A549 (cell line): ENCODE measurements around the gene SUSD5. TPM values are rescaled to one million over a fixed set of nuclear protein-coding genes. Genes with fewer than 3 reads are reported as not detected.
A peak's percentile ranks its signal among the peaks of the same experiment; 100 is the strongest.

ENCODE experiments used
- ATAC-seq, 2 experiments: fragments of 200-7000 bp in 1 of 2; fragments of >200 bp in 1 of 2; cut with Nextera tagmentation in 1 of 2; cut with Tn5 transposase in 1 of 2; 3 replicates each; pipeline versions ENCODE4 v1.8.0 to v1.9.1; 2018 to 2020; ENCODE audit warnings: mild to moderate bottlenecking in 1 of 2, moderate library complexity in 1 of 2
- CTCF ChIA-PET: fragments of 300-600 bp; sonication (Branson Sonifier 250); formaldehyde crosslinking; extraction: SDS; loops from one replicate; lab custom pipeline; 2021; ENCODE audit warnings: antibody characterized with exemption, inconsistent platforms; lab: Yijun Ruan, JAX
- POLR2A ChIA-PET: fragments of 350-600 bp; formaldehyde crosslinking; extraction: SDS; loops from one replicate; lab custom pipeline; 2021; ENCODE audit warnings: antibody characterized with exemption, inconsistent platforms; lab: Yijun Ruan, JAX
- DNase-seq, 2 experiments: peaks; one replicate each; pipeline versions ENCODE4 v3.0.0 to v3.0.0-alpha.2; 2011 to 2016; ENCODE audit warnings: low read depth in 1 of 2, low spot score in 1 of 2
- FAIRE-seq: peaks from 2 replicates; lab custom pipeline; 2011; peaks lifted over from hg19 to GRCh38; lab: Jason Lieb, UNC
- H3K27ac ChIP-seq, 2 experiments: fragments of >200 bp; sonication (Bioruptor Twin); formaldehyde crosslinking; 3 replicates each; pipeline ENCODE4 v1.5.1; 2016 to 2017
- H3K4me1 ChIP-seq: fragments of >200 bp; sonication (Bioruptor Twin); formaldehyde crosslinking; 3 replicates; pipeline ENCODE4 v1.6.1; 2016
- H3K4me2 ChIP-seq: fragments of >200 bp; sonication (Bioruptor Twin); formaldehyde crosslinking; 3 replicates; pipeline ENCODE4 v1.6.1; 2016
- H3K4me3 ChIP-seq: fragments of >200 bp; sonication (Bioruptor Twin); formaldehyde crosslinking; 3 replicates; pipeline ENCODE4 v1.5.1; 2016
- H3K9me3 ChIP-seq: fragments of >200 bp; sonication (Bioruptor Twin); formaldehyde crosslinking; 3 replicates; pipeline ENCODE4 v1.6.1; 2016
- CEBPB ChIP-seq, 2 experiments: fragments of >200 bp in 1 of 2; sonication (Bioruptor Twin) in 1 of 2; formaldehyde crosslinking in 1 of 2; IDR thresholded peaks; 2 replicates each; pipeline ENCODE4 v1.6.1; 2012 to 2016
- CHD2 ChIP-seq: fragments of 150-350 bp; IDR thresholded peaks from 2 replicates; pipeline ENCODE4 v1.6.1; 2014; ENCODE audit warnings: low read length; ENCODE audit not compliant: partially characterized antibody
- FOSL2 ChIP-seq, 2 experiments: fragments of 450-650 bp in 1 of 2; fragments of >200 bp in 1 of 2; sonication (Bioruptor Twin) in 1 of 2; formaldehyde crosslinking; IDR thresholded peaks; 2 replicates each; pipeline versions ENCODE4 v1.5.0 to v1.6.1; 2016 to 2020; ENCODE audit warnings: mild to moderate bottlenecking in 1 of 2, moderate library complexity in 1 of 2
- GATA3 ChIP-seq: IDR thresholded peaks from 2 replicates; pipeline ENCODE4 v1.6.1; 2012; ENCODE audit warnings: borderline replicate concordance
- HOXB13 ChIP-seq: fragments of 250-450 bp; sonication (Bioruptor Pico); IDR thresholded peaks from 2 replicates; pipeline ENCODE4 v1.5.0; 2020; ENCODE audit warnings: low read depth, mild to moderate bottlenecking, moderate library complexity
- JUN ChIP-seq, 2 experiments: fragments of >200 bp; sonication (Bioruptor Twin); formaldehyde crosslinking; IDR thresholded peaks; 2 replicates in 1 of 2; 3 replicates in 1 of 2; pipeline ENCODE4 v1.6.1; 2016 to 2017
- MAFK ChIP-seq: fragments of 450-650 bp; IDR thresholded peaks from 2 replicates; pipeline ENCODE4 v1.6.1; 2014; ENCODE audit not compliant: partially characterized antibody
- MAZ ChIP-seq: fragments of 150-350 bp; IDR thresholded peaks from 2 replicates; pipeline ENCODE4 v1.6.1; 2014; ENCODE audit warnings: antibody characterized with exemption, low read depth, low read length, borderline replicate concordance
- MYC ChIP-seq: IDR thresholded peaks from 2 replicates; pipeline ENCODE4 v1.6.1; 2012; ENCODE audit warnings: mild to moderate bottlenecking, inconsistent platforms, low read length, improper control_type of control experiment, borderline replicate concordance
- NFE2L2 ChIP-seq: fragments of 150-350 bp; conservative IDR thresholded peaks from 2 replicates; pipeline ENCODE4 v1.6.1; 2014; ENCODE audit warnings: low read length
- POLR2A ChIP-seq: IDR thresholded peaks from 2 replicates; pipeline ENCODE4 v1.6.1; 2012; ENCODE audit warnings: mild to moderate bottlenecking, low read length
- RCOR1 ChIP-seq: fragments of 150-350 bp; IDR thresholded peaks from 2 replicates; pipeline ENCODE4 v1.6.1; 2014; ENCODE audit warnings: antibody characterized with exemption, low read length, low read depth
- SMC3 ChIP-seq: fragments of >200 bp; sonication (Bioruptor Twin); formaldehyde crosslinking; IDR thresholded peaks from 3 replicates; pipeline ENCODE4 v1.6.1; 2018; ENCODE audit warnings: inconsistent platforms
- ZFP36 ChIP-seq: fragments of 450-650 bp; IDR thresholded peaks from 2 replicates; pipeline ENCODE4 v1.6.1; 2014; ENCODE audit warnings: borderline replicate concordance; ENCODE audit not compliant: partially characterized antibody
- ZNF302 ChIP-seq: fragments of 250-450 bp; sonication (Bioruptor Pico); IDR thresholded peaks from 2 replicates; pipeline ENCODE4 v1.9.0; 2021; ENCODE audit warnings: inconsistent platforms, mild to moderate bottlenecking, moderate library complexity
- WGBS: methylation state at CpG from one replicate; pipeline ENCODE4 v1.1.6; 2017; ENCODE audit errors: missing lambda C conversion rate; 5-methylcytosine and 5-hydroxymethylcytosine counted together
- polyA plus RNA-seq, 4 experiments: library from polyadenylated mRNA; depleted of rRNA in 3 of 4; stranded (reverse); fragments of >200 nt; fragmentation: RNase III in 1 of 4; extraction: RNeasy Plus Mini Kit Qiagen cat#74134 plus additional on column Dnase treatment in 1 of 4; gene quantifications; 2 replicates in 3 of 4; 3 replicates in 1 of 4; pipeline ENCODE4 v1.2.3, GENCODE V29; 2011 to 2017
- TF ChIP-seq, protein P1 (sequence below): fragments of 250-450 bp; sonication (Bioruptor Pico); IDR thresholded peaks from 2 replicates; pipeline ENCODE4 v1.5.0; 2021; ENCODE audit warnings: mild to moderate bottlenecking, moderate library complexity, borderline replicate concordance
- TF ChIP-seq, protein P2 (sequence below): fragments of 200-600 bp; sonication (generic); IDR thresholded peaks from 2 replicates; pipeline ENCODE4 v1.6.1; 2016; ENCODE audit warnings: antibody characterized with exemption, mild to moderate bottlenecking, moderate library complexity
- TF ChIP-seq, protein P3 (sequence below): fragments of >200 bp; sonication (Bioruptor Twin); formaldehyde crosslinking; IDR thresholded peaks from 2 replicates; pipeline ENCODE4 v1.6.1; 2016
- TF ChIP-seq, protein P4 (sequence below): fragments of 150-350 bp; IDR thresholded peaks from 2 replicates; pipeline ENCODE4 v1.6.1; 2014; ENCODE audit warnings: low read depth, mild to moderate bottlenecking, low read length

SUSD5 gene
- polyA plus RNA-seq, 2 of the 4 experiments (the other 2 are of a cell fraction) = 0.63 to 1.7 TPM

DNA sequence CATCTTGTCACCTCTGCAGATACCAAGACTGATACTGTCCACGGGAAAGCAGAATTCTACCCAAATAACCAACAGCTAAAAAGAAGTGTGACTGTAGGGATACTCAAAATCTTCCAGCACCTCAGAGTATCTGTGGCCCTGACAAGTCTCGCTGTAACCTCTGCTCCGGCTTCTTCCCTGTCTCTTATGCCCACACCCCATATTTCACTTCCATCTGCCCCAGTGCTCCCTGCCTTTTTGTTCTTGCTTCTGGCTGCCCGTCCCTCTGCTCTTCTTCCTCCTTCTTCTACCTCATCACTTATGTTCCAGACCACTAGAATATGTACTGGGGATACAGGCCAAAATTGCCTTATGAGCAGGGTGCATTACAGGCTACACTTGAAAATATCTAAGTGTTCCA, 59.4 kb downstream of the SUSD5 start:
- no peak overlapping the region for H3K4me3 ChIP-seq
- 87% methylated on average over 4 of the region's 4 CpGs for WGBS
- DNase-seq (no peak), FAIRE-seq (no peak), ATAC-seq (no peak)
- CTCF ChIA-PET = no interaction called here
- TF ChIP-seq, protein P1, sequence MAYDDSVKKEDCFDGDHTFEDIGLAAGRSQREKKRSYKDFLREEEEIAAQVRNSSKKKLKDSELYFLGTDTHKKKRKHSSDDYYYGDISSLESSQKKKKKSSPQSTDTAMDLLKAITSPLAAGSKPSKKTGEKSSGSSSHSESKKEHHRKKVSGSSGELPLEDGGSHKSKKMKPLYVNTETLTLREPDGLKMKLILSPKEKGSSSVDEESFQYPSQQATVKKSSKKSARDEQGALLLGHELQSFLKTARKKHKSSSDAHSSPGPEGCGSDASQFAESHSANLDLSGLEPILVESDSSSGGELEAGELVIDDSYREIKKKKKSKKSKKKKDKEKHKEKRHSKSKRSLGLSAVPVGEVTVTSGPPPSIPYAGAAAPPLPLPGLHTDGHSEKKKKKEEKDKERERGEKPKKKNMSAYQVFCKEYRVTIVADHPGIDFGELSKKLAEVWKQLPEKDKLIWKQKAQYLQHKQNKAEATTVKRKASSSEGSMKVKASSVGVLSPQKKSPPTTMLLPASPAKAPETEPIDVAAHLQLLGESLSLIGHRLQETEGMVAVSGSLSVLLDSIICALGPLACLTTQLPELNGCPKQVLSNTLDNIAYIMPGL (CRISPR knock-in tag) = no peak
- no peak for TF ChIP-seq MAZ
- no peak for TF ChIP-seq RCOR1
- TF ChIP-seq FOSL2 (IDR thresholded peaks at IDR 0.05) = no peak
- TF ChIP-seq FOSL2 (CRISPR knock-in tag; IDR thresholded peaks at IDR 0.05) = no peak
- no peak for TF ChIP-seq NFE2L2
- TF ChIP-seq CEBPB (IDR thresholded peaks at IDR 0.05) = no peak
- TF ChIP-seq ZFP36 = no peak
- no peak for TF ChIP-seq GATA3
- no peaks in the 10 kb centered on the region for H3K4me1 ChIP-seq
- H3K9me3 ChIP-seq = no peaks in the 10 kb centered on the region
- H3K27ac ChIP-seq = no peak overlapping the region
- H3K4me2 ChIP-seq = no peak overlapping the region
- POLR2A ChIA-PET = no interaction called here

DNA sequence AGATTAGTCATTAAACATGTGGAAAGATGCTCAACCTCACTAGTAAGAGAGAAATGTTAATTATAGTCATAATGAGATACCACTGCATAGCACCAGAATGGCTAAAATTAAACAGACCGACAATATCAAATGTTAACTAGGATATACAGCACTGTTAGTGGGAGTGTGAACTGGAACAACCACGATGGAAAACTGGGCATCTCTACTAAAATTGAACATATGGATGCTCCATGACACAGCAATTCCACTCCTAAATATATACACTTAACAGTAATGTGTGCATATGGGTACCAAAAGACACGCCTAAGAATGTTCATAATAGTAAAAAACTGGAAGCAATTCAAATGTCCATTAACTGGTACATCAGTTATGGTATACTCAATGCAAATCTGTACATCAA, 63.3 kb downstream of the SUSD5 start:
- FAIRE-seq = no peak
- 62% methylated on average over 3 of the region's 3 CpGs for WGBS
- H3K4me3 ChIP-seq = no peak overlapping the region
- ChIA-PET CTCF (no interaction called here), POLR2A (no interaction called here)
- H3K9me3 ChIP-seq = no peaks in the 10 kb centered on the region
- DNase-seq = no peak
- no peaks in the 10 kb centered on the region for H3K4me1 ChIP-seq
- H3K27ac ChIP-seq = no peak overlapping the region
- no peak overlapping the region for H3K4me2 ChIP-seq
- no peak for ATAC-seq
- no peak for TF ChIP-seq CHD2
- no peak for TF ChIP-seq MYC
- TF ChIP-seq, protein P2, sequence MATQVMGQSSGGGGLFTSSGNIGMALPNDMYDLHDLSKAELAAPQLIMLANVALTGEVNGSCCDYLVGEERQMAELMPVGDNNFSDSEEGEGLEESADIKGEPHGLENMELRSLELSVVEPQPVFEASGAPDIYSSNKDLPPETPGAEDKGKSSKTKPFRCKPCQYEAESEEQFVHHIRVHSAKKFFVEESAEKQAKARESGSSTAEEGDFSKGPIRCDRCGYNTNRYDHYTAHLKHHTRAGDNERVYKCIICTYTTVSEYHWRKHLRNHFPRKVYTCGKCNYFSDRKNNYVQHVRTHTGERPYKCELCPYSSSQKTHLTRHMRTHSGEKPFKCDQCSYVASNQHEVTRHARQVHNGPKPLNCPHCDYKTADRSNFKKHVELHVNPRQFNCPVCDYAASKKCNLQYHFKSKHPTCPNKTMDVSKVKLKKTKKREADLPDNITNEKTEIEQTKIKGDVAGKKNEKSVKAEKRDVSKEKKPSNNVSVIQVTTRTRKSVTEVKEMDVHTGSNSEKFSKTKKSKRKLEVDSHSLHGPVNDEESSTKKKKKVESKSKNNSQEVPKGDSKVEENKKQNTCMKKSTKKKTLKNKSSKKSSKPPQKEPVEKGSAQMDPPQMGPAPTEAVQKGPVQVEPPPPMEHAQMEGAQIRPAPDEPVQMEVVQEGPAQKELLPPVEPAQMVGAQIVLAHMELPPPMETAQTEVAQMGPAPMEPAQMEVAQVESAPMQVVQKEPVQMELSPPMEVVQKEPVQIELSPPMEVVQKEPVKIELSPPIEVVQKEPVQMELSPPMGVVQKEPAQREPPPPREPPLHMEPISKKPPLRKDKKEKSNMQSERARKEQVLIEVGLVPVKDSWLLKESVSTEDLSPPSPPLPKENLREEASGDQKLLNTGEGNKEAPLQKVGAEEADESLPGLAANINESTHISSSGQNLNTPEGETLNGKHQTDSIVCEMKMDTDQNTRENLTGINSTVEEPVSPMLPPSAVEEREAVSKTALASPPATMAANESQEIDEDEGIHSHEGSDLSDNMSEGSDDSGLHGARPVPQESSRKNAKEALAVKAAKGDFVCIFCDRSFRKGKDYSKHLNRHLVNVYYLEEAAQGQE = no peak
- TF ChIP-seq MAFK = no peak
- TF ChIP-seq, protein P3, sequence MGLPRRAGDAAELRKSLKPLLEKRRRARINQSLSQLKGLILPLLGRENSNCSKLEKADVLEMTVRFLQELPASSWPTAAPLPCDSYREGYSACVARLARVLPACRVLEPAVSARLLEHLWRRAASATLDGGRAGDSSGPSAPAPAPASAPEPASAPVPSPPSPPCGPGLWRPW = no peak
- no peak for TF ChIP-seq GATA3
- TF ChIP-seq HOXB13 = no peak
- TF ChIP-seq, protein P4, sequence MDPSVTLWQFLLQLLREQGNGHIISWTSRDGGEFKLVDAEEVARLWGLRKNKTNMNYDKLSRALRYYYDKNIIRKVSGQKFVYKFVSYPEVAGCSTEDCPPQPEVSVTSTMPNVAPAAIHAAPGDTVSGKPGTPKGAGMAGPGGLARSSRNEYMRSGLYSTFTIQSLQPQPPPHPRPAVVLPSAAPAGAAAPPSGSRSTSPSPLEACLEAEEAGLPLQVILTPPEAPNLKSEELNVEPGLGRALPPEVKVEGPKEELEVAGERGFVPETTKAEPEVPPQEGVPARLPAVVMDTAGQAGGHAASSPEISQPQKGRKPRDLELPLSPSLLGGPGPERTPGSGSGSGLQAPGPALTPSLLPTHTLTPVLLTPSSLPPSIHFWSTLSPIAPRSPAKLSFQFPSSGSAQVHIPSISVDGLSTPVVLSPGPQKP = no peak
- no peak for TF ChIP-seq RCOR1

DNA sequence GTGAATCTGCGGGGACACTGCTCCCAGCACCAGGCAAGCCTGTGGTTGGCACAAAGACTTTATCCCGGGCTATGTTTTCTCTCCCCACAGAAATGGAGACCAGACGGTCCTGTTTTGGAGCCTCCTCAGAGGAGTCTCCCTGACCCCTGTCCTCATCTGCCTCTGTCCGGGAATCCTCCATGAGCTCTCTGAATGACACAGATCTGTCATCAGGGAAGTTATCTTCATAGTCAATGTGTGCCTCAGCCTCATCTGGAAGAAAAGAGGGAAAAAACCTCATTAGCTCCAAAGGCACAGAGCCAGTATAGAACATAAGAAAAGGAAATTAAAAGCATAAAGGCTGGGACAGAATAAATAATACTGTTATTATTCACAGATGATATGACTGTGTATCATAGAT, 64.8 kb downstream of the SUSD5 start:
- Histone ChIP-seq H3K4me1 (no peaks in the 10 kb centered on the region), H3K4me2 (no peak overlapping the region), H3K9me3 (no peaks in the 10 kb centered on the region), H3K27ac (no peak overlapping the region), H3K4me3 (no peak overlapping the region)
- FAIRE-seq (no peak), ATAC-seq (no peak), DNase-seq (no peak)
- TF ChIP-seq ZNF302 = no peak
- no peak for TF ChIP-seq JUN (IDR thresholded peaks at IDR 0.05)
- 0 out of 2 replicates have a peak, but pooled peaks have one; percentile 1 for TF ChIP-seq POLR2A
- TF ChIP-seq SMC3 = no peak
- WGBS = 78% methylated on average over 4 of the region's 4 CpGs
- ChIA-PET POLR2A (no interaction called here), CTCF (interaction anchor here (1.2 kb wide), 1 partner anchor 22 kb away, joined by 6 read pairs; no protein-coding TSS in a partner anchor)
